Endothelial cell of umbilical vein (primary cell): Measurements from ENCODE around the gene B4GALNT1.

Source experiments
- CTCF ChIP-seq, 2 donors: IDR thresholded peaks; 1 replicate in 1 of 2; 2 replicates in 1 of 2; pipeline ENCODE4 v1.5.1; 2011; ENCODE audit warnings: low read length in 2 of 2, mild to moderate bottlenecking in 2 of 2, moderate library complexity in 2 of 2, control low read depth in 1 of 2, inconsistent platforms in 1 of 2, low read depth in 1 of 2; ENCODE audit not compliant: insufficient read depth in 1 of 2; ENCODE audit errors: extremely low read depth in 1 of 2
- EZH2 ChIP-seq: IDR thresholded peaks from 2 replicates; pipeline ENCODE4 v1.6.1; 2012; ENCODE audit warnings: borderline replicate concordance, low read depth, mild to moderate bottlenecking, moderate library complexity, low read length, inconsistent platforms; ENCODE audit not compliant: severe bottlenecking
- GATA2 ChIP-seq: IDR thresholded peaks from 2 replicates; pipeline ENCODE4 v1.7.0; 2011; ENCODE audit warnings: low read depth, mild to moderate bottlenecking, moderate library complexity, mixed read lengths, low read length; ENCODE audit not compliant: insufficient read length, insufficient read depth
- POLR2A ChIP-seq: IDR thresholded peaks from 2 replicates; pipeline ENCODE4 v1.6.1; 2012; ENCODE audit warnings: low read depth, mild to moderate bottlenecking, control low read depth, low read length
- POLR2AphosphoS5 ChIP-seq: IDR thresholded peaks from 2 replicates; pipeline ENCODE4 v1.6.1; 2012; ENCODE audit warnings: low read depth, mild to moderate bottlenecking, control low read depth, low read length, moderate library complexity; ENCODE audit not compliant: insufficient read depth

GRCh38 chr12:57606821-57607220, 26.2 kb downstream of the B4GALNT1 start:
- no peak for TF ChIP-seq CTCF (IDR thresholded peaks at IDR 0.05; ENCODE audit: extremely low read depth in 1 of 2, insufficient read depth in 1 of 2, low read depth in 1 of 2, low read length in 2 of 2)
- no peak for TF ChIP-seq POLR2AphosphoS5
- TF ChIP-seq EZH2: no peak
- no peak for TF ChIP-seq GATA2
- no peak for TF ChIP-seq POLR2A
